H1 (cell line): ENCODE measurements around the gene PDE4C. TPM values are rescaled to one million over a fixed set of nuclear protein-coding genes. Genes with fewer than 3 reads are reported as not detected.

Experiments
- ASH2L ChIP-seq: fragments of 200-600, 300-600 bp; sonication (generic); IDR thresholded peaks from one replicate; pipeline ENCODE4 v1.7.1; 2017; ENCODE audit warnings: low read length
- CBX5 ChIP-seq: fragments of 300-800, 300-1000 bp; sonication (generic); IDR thresholded peaks from 2 replicates; pipeline ENCODE4 v1.7.1; 2016; ENCODE audit warnings: antibody characterized with exemption, low read length, low read depth
- CBX8 ChIP-seq: fragments of 300-800, 300-1000 bp; sonication (generic); IDR thresholded peaks from 2 replicates; pipeline ENCODE4 v1.7.1; 2016; ENCODE audit warnings: low read depth, low read length, borderline replicate concordance
- CHD7 ChIP-seq: fragments of 300-600 bp; sonication (generic); IDR thresholded peaks from 2 replicates; pipeline ENCODE4 v1.7.1; 2012; ENCODE audit warnings: low read length, moderate library complexity, mild to moderate bottlenecking, inconsistent platforms; ENCODE audit not compliant: insufficient replicate concordance
- EGR1 ChIP-seq: IDR thresholded peaks from 2 replicates; pipeline ENCODE4 v1.6.1; 2011; ENCODE audit warnings: low read depth, low read length, borderline replicate concordance
- HDAC6 ChIP-seq: IDR thresholded peaks from one replicate; pipeline ENCODE4 v1.7.1; 2012; ENCODE audit warnings: low read depth, mild to moderate bottlenecking, inconsistent platforms, low read length, moderate library complexity
- JUND ChIP-seq: IDR thresholded peaks from 2 replicates; pipeline ENCODE4 v1.6.1; 2011; ENCODE audit warnings: mild to moderate bottlenecking, improper control_type of control experiment, low read length
- NRF1 ChIP-seq: IDR thresholded peaks from 2 replicates; pipeline ENCODE4 v1.6.1; 2011; ENCODE audit warnings: mild to moderate bottlenecking, low read depth, low read length, improper control_type of control experiment
- SP2 ChIP-seq: IDR thresholded peaks from 2 replicates; pipeline ENCODE4 v1.6.1; 2012; ENCODE audit warnings: mild to moderate bottlenecking, low read length, inconsistent platforms
- USF2 ChIP-seq: IDR thresholded peaks from 2 replicates; pipeline ENCODE4 v1.6.1; 2011; ENCODE audit warnings: low read length, improper control_type of control experiment
- polyA plus RNA-seq, 7 experiments: library from polyadenylated mRNA; depleted of rRNA in 3 of 7; stranded (reverse) in 5 of 7; unstranded in 2 of 7; fragments of >200 nt in 5 of 7; fragments of 200-250 nt in 2 of 7; gene quantifications; 1 replicate in 5 of 7; 2 replicates in 1 of 7; 4 replicates in 1 of 7; pipeline versions ENCODE4 v1.2.1 to v1.2.3, GENCODE V29; 2011 to 2013; ENCODE audit warnings: missing spikeins in 2 of 7, mixed read lengths in 2 of 7
- total RNA-seq: library from RNA; stranded (reverse); fragmentation: NEBNext Ultra II Directional; extraction: Animal tissue kit (Norgen Biotek cat#: 25700); gene quantifications from 2 replicates; pipeline ENCODE4 v1.2.1, GENCODE V29; 2021

The PDE4C gene
- total and polyA plus RNA-seq, 2 of the 8 experiments (the other 6 are each of a cell fraction or from before 2014, with no cell fraction given): 2.7 to 3.1 TPM

DNA sequence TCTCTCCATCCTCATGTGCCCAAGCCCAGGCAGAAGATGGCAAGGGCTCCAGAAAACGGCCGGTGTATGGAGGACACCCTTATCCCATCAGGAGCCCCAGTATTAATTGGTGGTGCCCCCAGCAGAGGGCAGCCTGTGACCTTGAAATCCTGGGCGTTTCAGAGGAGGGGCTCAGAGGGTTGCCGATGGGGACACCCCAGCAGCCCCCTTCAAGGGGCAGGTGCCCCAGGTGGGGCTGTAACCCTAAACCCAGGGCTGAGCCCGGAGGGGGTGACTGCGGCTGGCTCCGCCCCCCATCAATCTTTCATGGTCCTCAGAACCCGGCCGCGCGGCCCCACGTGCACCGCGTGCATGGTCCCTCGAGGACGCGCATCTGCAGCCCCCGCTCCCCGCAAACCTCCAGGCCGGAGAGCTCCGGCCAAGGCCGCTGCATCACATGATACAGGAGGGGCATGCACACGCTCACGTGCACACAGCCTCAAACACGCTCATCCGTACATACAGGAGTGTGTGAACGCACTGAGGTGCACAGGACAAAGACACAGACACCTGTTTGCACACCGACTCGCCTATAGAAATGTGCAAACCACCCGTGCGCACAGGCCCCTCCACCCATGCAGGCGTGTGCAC is 23.3 kb downstream of the PDE4C start (continued):
- no peak for TF ChIP-seq EGR1
- TF ChIP-seq HDAC6: no peak
- no peak for TF ChIP-seq CBX5
- TF ChIP-seq CHD7: no peak
- peak; percentile 77 for TF ChIP-seq USF2
- no peak for TF ChIP-seq JUND
- no peak for TF ChIP-seq ASH2L
- TF ChIP-seq CBX8: no peak
- TF ChIP-seq NRF1: no peak
- no peak for TF ChIP-seq SP2
